Progenitor cell of endocrine pancreas (in vitro differentiated cells): ENCODE results near the gene ING1. TPM values are rescaled to one million over a fixed set of nuclear protein-coding genes. Genes with fewer than 3 reads are reported as not detected.

Source experiments
- DNase-seq: peaks from one replicate; pipeline ENCODE4 v3.0.0; 2021; ENCODE audit warnings: low spot score; ENCODE audit not compliant: unreplicated experiment
- H3K27ac Mint-ChIP-seq: 2 replicates; pipeline ENCODE4 v1.8.0; 2021; ENCODE audit warnings: mild to moderate bottlenecking, moderate library complexity, mixed read lengths
- H3K27me3 Mint-ChIP-seq: 2 replicates; pipeline ENCODE4 v1.8.0; 2021; ENCODE audit warnings: mixed read lengths
- H3K36me3 Mint-ChIP-seq: 2 replicates; pipeline ENCODE4 v1.8.0; 2022; ENCODE audit warnings: mixed read lengths; ENCODE audit not compliant: insufficient read depth
- H3K4me1 Mint-ChIP-seq: 2 replicates; pipeline ENCODE4 v1.8.0; 2021; ENCODE audit warnings: low read depth, mixed read lengths
- H3K4me3 Mint-ChIP-seq: 2 replicates; pipeline ENCODE4 v1.8.0; 2021; ENCODE audit warnings: low read depth, mild to moderate bottlenecking, moderate library complexity, mixed read lengths
- H3K9me3 Mint-ChIP-seq: 2 replicates; pipeline ENCODE4 v1.8.0; 2021; ENCODE audit warnings: low read depth, mixed read lengths
- CTCF ChIP-seq: fragments of 200-600 bp; sonication (generic); IDR thresholded peaks from one replicate; pipeline ENCODE4 v1.5.0; 2021; ENCODE audit warnings: antibody characterized with exemption, mild to moderate bottlenecking; ENCODE audit not compliant: unreplicated experiment
- total RNA-seq: library from RNA; stranded (reverse); gene quantifications from 2 replicates; pipeline ENCODE4 v1.2.1, GENCODE V29; 2021

Gene ING1
- total RNA-seq, 1 donor from 2014 or later = 20.7 TPM

- TF ChIP-seq CTCF = no peak
- Mint-ChIP-seq H3K4me3 (no peak overlapping the region), H3K27me3 (no peaks in the 10 kb centered on the region), H3K36me3 (no peaks in the 10 kb centered on the region), H3K4me1 (no peaks in the 10 kb centered on the region), H3K27ac (no peak overlapping the region), H3K9me3 (peaks cover 7% of the 10 kb centered on the region)
- no peak for DNase-seq
These were observed 53.4 kb downstream of the ING1 start for GRCh38 chr13:110766671-110767430.

GRCh38 chr13:110767476-110767875 is 54.0 kb downstream of the ING1 start:
- no peaks in the 10 kb centered on the region for H3K36me3 Mint-ChIP-seq
- no peak overlapping the region for H3K27ac Mint-ChIP-seq
- no peak for TF ChIP-seq CTCF
- H3K27me3 Mint-ChIP-seq = no peaks in the 10 kb centered on the region
- no peak for DNase-seq
- H3K4me1 Mint-ChIP-seq = no peaks in the 10 kb centered on the region
- H3K9me3 Mint-ChIP-seq = peaks cover 7% of the 10 kb centered on the region
- H3K4me3 Mint-ChIP-seq = no peak overlapping the region

- Mint-ChIP-seq H3K4me1 (no peaks in the 10 kb centered on the region), H3K9me3 (peaks cover 3% of the 10 kb centered on the region), H3K27me3 (no peaks in the 10 kb centered on the region), H3K27ac (no peak overlapping the region), H3K4me3 (no peak overlapping the region), H3K36me3 (no peaks in the 10 kb centered on the region)
- no peak for TF ChIP-seq CTCF
- no peak for DNase-seq
These were observed 55.6 kb downstream of the ING1 start for GRCh38 chr13:110769097-110769496.

GRCh38 chr13:110770678-110771077 is 57.2 kb downstream of the ING1 start:
- no peaks in the 10 kb centered on the region for H3K9me3 Mint-ChIP-seq
- TF ChIP-seq CTCF = no peak
- H3K36me3 Mint-ChIP-seq = no peaks in the 10 kb centered on the region
- H3K4me3 Mint-ChIP-seq = no peak overlapping the region
- H3K27ac Mint-ChIP-seq = no peak overlapping the region
- DNase-seq = no peak
- H3K4me1 Mint-ChIP-seq = no peaks in the 10 kb centered on the region
- H3K27me3 Mint-ChIP-seq = no peaks in the 10 kb centered on the region

- H3K36me3 Mint-ChIP-seq = no peaks in the 10 kb centered on the region
- H3K4me1 Mint-ChIP-seq = no peaks in the 10 kb centered on the region
- no peak for DNase-seq
These were observed 57.7 kb downstream of the ING1 start for GRCh38 chr13:110771194-110771593.

More at GRCh38 chr13:110771194-110771593, 57.7 kb downstream of the ING1 start:
- Mint-ChIP-seq H3K4me3 (no peak overlapping the region), H3K27me3 (no peaks in the 10 kb centered on the region), H3K27ac (no peak overlapping the region), H3K9me3 (no peaks in the 10 kb centered on the region)
- TF ChIP-seq CTCF = no peak
